ENCODE measurements around the gene LANCL2.
"Not testable (repeated sequence)": the region's sequence is repeated elsewhere in the genome, so short reads cannot be mapped to it uniquely, and the experiment has no call there.

Gene LANCL2

DNA sequence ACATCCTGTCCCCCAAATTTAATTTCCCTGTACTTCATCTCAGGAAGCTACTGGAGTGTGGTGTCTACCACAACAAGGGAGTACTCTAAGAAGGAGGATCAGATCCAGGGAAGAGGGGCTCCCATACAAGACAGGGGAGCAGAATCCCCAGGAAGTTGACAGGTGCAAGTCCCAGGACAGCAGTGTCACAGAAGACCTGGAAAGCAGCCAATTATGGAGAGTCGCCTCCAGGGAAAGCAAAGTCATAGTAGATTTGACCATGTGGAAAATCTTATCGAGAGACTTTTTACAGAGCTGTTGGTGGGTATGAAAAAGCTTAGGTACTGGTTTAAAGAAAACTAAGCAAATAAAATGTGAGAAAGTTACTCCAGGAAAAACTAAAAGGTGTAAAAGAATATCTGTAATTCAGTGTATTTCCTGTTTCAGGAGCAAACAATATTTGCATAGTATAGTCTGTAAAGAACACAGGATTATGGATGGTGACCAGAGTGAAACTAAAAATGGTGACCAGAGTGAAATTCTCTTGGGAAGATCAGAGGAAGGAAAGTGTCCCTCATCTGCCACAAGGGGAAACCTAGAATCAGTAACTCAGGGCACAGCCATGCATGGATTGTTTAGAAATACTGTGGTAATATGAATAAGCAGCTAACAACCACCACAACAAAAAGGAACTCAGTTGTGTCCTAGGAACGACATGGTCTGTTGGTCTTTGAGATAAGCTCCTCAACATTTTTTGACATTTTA, 44.5 kb downstream of the LANCL2 start:
- no peak for DNase-seq

DNA sequence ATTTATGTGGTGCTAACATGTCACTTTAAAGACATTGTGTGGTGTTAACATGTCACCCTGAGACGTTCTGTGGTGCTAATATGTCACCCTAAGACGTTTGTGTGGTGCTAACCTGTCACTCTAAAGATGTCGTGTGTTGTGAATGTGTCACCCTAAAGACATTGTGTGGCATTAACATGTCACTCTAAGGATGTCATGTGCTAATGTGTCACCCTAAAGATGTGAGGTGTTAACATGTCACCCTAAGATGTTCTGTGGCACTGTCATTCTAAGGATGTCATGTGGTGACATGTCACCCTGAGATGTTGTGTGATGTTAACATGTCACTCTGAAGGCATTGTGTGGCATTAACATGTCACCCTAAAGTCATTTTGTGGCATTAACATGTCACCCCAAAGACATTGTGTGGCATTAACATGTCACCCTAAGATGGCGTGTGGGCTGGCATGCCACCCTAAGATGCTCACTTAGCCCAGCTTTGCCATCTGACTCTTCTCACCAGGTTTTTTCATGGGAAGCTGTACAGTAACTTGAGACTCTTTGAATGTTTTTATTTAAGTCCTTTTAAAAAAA, 45.6 kb downstream of the LANCL2 start:
- DNase-seq = no peak

DNA sequence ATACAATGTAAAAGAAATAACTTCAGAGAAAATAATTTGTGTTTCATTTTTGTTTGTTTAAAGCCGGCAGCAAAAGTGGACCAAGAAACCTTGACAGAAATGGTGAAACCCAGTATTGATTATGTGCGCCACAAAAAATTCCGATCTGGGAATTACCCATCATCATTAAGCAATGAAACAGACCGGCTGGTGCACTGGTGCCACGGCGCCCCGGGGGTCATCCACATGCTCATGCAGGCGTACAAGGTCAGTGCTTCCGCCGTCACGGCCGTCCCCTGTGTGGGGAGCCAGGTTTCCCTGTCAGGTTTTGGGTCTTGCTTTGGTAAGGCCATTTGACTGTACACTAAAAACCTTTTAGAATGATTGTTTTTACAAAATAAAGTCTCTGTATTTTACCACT, 46.7 kb downstream of the LANCL2 start:
- no peak for DNase-seq

DNA sequence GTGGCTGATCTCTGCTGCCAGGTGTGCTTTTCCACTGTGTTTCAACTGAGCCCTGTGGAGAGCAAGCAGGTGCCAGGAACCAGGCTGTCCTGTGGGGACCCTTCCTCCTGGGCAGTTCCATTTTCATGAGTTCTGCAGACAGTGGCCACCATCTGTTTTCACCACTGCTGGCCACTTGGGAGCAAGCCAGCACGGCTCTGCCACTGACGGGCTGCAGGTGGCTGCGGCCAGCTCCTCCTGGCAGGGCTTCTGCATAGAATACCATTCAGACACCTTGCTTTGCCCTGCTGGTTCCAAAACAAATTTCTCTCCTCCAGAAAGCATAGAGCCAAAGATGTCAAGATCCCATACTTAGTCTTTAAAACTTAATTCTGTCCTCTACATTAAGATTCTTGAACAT, 48.3 kb downstream of the LANCL2 start:
- no peak for DNase-seq

DNA sequence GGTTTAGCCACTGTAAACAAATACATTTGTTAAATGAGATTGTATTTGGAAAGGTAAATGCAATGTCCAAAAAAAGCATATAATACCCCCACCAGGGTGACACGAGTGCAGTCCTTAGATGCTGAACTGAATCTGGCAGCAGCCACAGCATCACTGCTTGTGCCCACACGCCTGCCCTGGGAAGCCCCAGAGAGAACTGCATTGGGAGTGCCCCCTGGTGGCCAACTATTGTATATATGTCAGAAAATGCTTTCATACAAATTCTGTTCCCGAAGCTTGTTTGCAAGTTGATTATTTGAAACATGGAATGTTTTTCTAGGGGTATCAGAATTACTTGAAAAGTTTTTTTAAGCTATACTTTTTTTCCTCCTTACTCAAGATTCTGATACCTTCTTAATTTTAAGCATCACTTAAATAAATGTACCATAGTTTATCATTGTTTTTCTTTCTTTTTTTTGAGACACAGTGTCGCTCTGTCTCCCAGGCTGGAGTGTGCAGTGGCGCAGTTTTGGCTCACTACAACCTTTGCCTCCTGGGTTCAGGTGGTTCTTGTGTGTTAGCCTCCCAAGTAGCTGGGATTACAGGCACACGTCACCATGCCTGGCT, 50.1 kb downstream of the LANCL2 start:
- DNase-seq = peak; percentile 89

DNA sequence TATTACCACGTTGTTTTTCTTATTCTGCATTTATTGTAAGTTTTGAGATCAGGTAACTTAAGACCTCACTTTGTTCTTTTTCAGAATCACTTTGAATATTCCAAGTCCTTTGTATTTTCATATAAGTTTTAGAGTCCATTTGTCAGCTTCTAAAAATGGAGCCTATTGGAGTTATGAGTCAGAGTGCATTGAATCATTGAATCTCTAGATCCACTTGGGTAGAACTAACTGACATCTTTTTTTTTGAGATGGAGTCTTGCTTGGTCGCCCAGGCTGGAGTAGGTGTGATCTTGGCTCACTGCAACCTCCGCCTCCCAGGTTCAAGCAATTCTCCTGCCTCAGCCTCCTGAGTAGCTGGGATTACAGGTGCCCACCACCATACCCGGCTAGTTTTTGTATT, 52.3 kb downstream of the LANCL2 start:
- DNase-seq = not testable (repeated sequence)

DNA sequence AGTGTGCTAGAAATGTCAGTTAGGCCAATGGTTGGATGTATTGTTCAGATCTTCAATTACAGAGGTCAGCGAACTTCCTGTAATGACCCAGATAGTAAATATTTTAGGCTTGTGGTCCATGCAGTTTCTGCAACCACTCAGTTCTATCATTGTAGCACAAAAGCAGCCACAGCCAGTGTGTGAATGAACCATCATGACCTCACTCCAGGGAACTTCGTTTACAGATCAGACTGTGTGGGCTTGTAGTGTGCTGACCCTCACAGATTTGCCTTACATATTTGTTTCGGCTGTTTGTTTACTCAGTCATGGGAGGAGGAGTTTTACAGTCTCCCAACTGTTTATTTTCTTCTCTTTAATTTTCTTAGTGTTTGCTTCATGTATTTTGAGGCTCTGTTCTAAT, 55.4 kb downstream of the LANCL2 start:
- DNase-seq = no peak

DNA sequence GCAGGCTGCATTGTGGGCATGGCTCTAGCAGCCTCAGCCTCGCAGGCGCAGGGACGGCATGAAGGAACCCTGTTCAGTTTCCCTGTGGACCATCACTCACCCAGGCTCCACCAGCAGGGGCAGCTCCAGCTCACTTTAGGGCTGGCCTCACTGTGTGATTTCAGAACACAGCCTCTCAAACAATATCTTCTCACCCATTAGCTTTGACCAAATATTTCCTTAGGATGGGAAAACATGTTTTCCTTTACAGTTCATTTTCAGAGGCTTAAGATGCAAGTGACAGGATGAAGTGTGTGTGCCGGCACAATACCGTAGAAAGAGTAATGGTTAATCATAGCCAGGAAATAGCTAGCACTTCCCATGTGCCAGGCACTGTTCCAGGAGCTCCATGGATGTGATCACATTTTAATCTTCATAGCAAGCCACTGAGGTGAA, 58.2 kb downstream of the LANCL2 start:
- no peak for DNase-seq

DNA sequence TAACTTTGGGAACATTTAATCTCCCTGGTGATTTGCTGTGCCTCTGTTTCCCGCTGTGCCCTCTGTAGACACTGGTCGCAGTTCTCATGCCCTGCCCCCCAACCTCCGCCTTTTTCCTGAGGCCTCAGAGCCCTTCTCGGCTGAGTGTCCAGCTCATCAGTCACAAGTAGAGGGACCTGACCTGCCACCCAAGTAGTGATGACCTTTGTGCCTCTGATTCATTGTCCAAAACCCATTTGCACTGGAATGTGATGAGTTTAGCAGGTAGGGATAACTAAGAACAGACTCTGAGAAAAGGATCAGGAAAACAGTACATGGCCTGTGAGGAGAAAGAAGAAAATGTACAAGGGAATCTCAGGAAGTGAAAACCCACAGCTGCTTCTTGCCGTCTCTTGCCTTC, 58.8 kb downstream of the LANCL2 start:
- no peak for DNase-seq

DNA sequence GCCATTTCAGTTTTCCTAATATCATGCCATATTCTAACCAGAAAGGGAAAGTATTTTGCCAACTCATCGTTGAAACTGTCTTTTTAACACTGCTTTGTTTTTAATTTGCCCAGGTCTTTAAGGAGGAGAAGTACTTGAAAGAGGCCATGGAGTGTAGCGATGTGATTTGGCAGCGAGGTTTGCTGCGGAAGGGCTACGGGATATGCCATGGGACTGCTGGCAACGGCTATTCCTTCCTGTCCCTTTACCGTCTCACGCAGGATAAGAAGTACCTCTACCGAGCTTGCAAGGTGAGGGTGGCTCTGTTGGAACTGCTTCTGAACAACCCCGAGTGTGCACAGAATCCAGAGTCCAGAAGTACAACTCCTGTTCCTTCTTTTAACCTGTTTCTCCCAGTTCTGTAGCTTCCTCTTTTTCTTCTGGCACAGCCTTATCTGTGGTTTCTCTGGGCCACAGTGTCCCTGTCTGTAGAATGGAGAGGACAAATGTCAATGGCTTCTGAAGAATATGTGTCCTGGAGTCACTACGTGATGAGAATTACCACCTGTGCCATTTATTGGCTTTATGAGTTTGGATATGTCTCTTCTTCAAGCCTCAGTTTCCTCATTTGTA, 60.1 kb downstream of the LANCL2 start:
- DNase-seq = no peak

DNA sequence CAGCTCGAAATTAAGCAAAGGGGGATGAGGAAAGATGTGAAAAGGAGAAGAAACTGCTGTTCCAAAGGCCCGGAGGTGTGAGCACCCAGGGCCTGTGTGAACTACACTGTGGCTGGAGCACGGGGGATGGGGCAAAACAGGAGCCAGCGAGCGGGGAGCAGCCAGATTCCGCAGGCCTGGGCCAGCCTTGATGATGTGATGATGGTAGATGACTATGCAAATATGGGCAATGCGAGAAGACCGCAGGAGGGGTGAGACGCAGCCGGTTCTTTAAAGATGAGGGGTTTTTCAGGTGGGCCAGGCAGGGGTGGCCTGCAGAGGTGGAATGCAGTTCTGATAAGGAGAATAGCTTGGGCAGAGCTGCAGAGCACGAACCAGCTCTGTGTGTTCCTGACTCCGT, 61.5 kb downstream of the LANCL2 start:
- no peak for DNase-seq

DNA sequence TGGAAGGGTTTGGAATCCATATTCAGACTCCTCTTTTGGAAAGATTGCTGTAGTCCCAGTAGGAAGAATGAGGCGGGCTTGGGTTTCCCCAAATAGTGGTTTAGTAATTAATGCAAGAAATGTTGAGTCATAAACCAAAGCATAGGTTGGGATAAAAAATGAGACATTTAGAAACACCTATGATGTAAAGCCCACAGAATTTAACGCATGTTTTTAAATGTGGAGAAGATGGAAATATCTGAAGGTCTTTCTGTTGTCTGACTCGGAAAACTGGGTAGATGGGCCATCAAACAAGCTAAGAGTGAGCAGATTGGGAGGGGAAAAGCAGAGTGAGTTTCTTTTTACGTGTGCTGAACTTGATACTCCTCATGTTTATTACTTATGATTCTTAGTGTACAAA, 62.2 kb downstream of the LANCL2 start:
- DNase-seq = no peak

DNA sequence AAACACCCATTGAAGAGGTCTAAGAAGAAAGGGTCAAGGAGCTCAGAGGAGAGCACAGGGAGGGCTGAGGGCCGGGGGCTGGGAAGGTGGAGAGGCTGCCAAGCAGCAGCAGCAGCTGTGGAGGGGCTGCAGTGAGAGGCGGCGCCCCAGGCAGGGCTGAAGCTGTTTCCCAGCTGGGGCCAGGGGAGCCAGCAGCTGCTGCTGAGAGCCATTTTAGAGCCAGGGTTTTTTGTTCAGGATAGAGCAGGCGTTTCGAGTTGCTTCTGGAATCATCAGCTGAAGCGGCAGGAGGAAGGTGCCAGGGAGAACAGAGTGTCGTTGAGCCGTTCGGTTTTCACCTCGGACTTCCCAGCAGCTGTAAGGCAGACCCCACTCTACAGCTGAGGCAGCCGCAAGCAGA, 62.7 kb downstream of the LANCL2 start:
- peak; percentile 10 for DNase-seq

DNA sequence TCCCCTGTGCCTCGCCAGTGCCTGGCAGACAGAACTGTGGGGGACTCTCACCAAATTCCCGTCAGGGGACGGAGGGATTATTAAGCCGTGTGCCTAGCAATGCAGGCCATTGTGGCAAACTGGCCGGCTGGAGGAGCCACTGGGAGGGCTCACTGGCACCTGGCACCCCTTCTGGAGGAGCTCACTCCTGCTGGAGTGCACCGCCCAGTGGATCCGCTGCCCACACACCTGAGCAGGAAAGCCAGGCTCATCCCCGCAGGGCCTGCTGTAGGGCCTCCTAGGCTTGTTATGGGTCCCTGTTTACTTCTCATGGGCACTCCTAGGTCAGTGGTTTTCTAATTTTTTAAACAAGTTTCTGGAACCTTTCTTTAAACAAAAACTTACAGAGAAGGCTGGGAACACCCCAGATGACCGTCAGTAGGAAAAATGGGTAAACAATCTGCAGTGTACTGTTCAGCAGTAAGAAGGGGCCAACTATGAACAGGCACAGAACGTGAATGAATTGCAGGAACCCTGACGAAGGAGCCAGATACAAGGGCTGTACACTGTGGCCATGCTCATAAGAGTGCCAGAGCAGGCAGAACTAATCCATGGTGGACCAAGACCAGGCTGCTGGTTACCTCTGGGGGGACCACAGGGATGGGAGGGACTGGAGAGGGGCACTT, 64.8 kb downstream of the LANCL2 start:
- no peak for DNase-seq

DNA sequence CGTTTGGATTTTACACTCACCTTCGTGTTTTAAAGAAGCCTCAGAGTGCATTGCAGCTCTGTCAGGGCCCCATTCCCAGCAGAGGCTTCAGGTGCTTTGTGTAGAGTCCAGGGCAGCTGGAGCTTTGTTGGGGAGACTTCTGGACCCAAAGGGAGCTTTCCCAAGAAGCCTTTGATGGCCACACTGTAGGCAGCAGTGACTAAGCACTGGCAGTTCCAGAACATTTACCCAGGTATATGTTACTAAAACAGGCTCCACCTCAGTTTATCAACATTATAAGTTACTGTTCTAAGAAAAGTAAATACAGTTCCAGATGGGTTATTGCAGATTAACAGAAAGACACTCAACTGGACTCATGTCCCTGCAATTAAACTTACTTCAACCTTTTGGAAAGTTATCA, 66.8 kb downstream of the LANCL2 start:
- no peak for DNase-seq

DNA sequence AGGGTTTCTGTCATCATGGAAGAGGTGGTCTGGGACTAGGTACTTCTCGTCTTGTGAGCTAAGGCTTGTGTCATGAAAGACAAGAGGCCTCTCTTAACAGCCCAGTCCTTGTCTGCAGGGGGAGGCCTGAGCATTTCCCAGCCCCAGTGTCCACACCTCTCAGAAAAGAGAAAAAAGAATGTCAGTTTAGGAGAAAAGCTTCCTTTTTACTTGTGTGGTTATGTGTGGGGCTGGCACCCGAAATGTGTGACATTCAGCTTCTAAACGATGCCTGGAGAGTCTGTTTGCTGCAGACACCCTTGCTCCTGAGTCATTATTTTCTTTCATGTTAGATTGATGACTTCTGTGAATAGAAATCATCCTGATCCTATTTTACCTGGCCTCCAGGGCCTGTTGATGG, 67.4 kb downstream of the LANCL2 start:
- no peak for DNase-seq

DNA sequence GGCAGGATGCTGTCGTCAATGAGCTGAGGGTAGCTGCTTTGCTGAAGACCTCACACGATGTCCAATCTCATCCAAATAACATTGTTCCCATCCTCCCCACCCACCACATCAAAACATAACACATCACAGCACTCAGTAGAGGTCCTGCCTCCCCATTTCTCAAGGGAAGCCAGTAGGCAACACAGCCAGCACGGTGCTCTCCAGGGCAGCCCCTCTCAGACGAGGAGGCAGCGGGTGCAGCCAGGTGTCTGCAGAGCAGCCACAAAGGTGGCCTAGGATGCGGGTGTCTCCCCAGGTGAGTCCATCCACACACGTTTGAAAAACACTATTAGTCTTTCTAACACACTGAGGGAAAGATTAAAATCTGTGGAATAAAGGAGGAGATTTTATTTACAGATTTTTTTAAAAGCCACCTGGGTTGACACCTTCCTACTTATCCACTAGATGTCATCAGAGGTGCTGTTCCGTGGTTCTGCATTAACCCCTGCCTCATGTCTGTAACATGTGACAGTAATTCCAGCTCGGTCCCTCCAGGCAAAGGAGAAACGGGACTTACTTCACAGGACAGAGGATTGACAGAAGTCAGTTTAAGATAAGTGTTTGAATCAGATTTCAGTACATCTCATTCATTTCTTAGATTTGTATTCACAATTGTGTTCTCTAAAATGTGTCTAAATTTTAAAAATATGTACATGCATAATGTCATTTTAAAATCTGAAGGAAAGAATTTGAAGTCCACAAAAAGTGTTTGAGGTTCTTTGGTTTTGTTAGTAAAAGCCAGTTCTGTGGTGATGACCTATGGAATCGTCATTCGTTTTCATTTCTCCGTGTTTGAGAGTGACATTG, 68.0 kb downstream of the LANCL2 start:
- DNase-seq = peak; percentile 13

DNA sequence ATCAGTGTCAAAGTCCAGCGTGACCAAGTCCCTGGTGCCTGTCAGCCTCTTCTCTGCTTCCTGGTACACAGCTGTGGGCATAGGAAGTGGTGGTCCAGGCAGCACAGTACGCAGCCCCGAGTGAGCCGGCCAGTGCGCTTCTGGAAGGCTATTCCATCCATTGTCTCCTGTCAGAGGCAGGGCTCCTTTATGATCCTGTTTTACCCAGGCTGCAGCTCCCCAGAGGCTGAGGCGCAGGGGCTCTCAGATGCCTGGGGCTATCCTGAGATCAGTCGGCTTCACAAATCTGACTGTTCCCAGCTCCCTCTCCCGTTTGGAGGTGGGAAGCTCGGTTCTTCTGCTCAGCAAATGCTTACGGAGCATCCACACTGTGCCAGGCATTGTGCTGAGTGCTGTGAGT, 70.3 kb downstream of the LANCL2 start:
- no peak for DNase-seq

DNA sequence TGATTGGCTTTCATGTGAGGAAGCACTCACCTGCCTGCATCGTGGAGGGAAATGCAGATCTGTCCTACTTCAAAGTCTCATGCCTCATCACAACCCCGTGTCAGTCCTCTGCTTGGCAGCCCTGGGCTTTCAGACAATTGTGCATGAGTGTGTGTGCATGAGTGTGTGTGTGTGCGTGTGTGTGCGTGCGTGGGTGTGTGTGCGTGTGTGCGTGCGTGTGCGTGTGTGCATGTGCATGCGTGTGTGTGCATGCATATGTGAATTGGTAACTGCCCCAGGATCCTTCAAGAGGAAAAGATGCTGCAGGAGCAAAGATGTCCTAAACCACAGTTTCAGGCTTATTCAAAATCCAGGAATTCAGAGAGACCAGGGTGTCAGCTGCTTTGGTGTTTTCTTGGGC, 71.3 kb downstream of the LANCL2 start:
- no peak for DNase-seq

DNA sequence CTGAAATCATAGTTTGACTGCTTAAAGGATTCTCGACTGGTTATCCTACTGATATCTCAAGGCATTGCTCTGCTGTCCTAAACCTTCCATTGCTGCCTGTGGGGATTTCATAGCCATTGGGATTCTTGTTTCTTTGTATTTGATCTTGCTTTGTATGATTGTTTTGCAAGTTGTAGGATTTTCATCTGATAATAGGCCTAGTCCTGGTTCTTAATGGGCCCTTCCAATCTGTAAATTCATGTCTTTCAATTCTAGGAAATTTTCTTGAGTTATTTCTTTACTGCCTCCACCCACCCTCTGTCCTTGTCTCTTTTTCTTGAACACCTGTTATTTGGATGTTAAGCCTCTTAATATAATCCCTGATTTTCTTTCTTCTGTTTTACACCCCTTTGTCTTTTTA, 72.2 kb downstream of the LANCL2 start:
- DNase-seq = no peak

DNA sequence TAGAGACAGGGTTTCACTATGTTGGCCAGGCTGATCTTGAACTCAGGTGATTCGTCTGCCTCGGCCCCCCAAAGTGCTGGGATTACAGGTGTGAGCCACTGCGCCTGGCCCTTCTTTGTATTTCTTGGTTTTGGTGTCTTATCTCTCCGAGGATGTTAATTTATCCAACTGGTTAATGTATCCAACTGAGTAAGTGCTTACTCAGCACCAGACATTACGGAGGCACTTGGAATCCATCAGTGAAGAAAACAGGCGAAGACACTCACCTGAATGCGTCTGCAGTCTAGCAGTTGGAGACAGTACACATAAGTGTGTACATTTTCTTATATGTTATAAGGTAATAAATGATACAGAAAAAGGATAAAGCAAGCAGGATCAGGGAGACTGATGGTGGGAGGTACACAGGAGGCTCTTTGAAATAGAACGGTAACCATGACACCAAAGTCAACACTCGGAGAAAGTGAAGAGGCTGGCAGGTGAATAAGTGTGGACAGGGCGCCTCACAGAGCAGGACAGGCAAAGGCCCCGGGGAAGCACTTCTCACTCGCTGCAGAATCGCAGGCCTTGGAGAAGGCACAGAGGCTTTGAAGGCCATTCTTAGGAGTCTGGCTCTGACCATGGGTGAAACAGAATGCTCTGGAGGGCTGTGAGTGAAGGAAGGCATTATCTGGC, 73.1 kb downstream of the LANCL2 start:
- DNase-seq = no peak
